ENCODE data around the gene AGTPBP1.

The AGTPBP1 gene

GRCh38 chr9:85740787-85741094 is 1.0 kb downstream of the AGTPBP1 start:
- Histone ChIP-seq H3K4me1 (ENCODE audit: insufficient read depth, low read length) (peaks cover 36% of the 10 kb centered on the region), H3K4me3 (ENCODE audit: low read depth in 1 of 2, low read length in 2 of 2) (peak overlapping the region; percentile 38 to 94; a peak in 3 of 4 replicates), H4K20me1 (ENCODE audit: insufficient read depth, low read length) (peaks cover 8% of the 10 kb centered on the region; the same call in 1 of the 2 replicates), H3K9ac (ENCODE audit: low read depth, low read length) (peak overlapping the region; percentile 62), H2AFZ (ENCODE audit: low read depth, low read length) (peak overlapping the region; percentile 73), H3K4me2 (ENCODE audit: insufficient read depth, low read length) (peak overlapping the region; percentile 60), H3K9me3 (ENCODE audit: insufficient read depth, low read length, severe bottlenecking) (no peaks in the 10 kb centered on the region), H3K79me2 (ENCODE audit: insufficient read depth, low read length) (peaks cover 52% of the 10 kb centered on the region), H3K27ac (ENCODE audit: low read length) (peak overlapping the region; percentile 26), H3K27me3 (ENCODE audit: insufficient read depth, low read length, poor library complexity) (peaks cover under 1% of the 10 kb centered on the region), H3K36me3 (ENCODE audit: insufficient read depth, low read length) (no peaks in the 10 kb centered on the region; the same call in 1 of the 2 replicates)
- ATAC-seq (ENCODE audit: insufficient read depth, low read depth): no peak; the same call in 2 of the 3 replicates
- DNase-seq: no peak
- TF ChIP-seq EZH2 (IDR thresholded peaks at IDR 0.05; ENCODE audit: borderline replicate concordance, low read depth, low read length, severe bottlenecking): no peak
- no peak for TF ChIP-seq CTCF (IDR thresholded peaks at IDR 0.05; ENCODE audit: borderline replicate concordance, extremely low read depth, low read length, poor library complexity, severe bottlenecking)

GRCh38 chr9:85738509-85738908 is 3.2 kb downstream of the AGTPBP1 start:
- no peaks in the 10 kb centered on the region for H3K9me3 ChIP-seq (ENCODE audit: insufficient read depth, low read length, severe bottlenecking)
- no peak overlapping the region for H2AFZ ChIP-seq (ENCODE audit: low read depth, low read length)
- H3K9ac ChIP-seq (ENCODE audit: low read depth, low read length): no peak overlapping the region
- no peaks in the 10 kb centered on the region for H3K27me3 ChIP-seq (ENCODE audit: insufficient read depth, low read length, poor library complexity)
- no peak overlapping the region for H3K27ac ChIP-seq (ENCODE audit: low read length)
- peaks cover 35% of the 10 kb centered on the region for H3K4me1 ChIP-seq (ENCODE audit: insufficient read depth, low read length)
- DNase-seq (no peak), ATAC-seq (ENCODE audit: insufficient read depth, low read depth) (no peak)
- no peak overlapping the region; the same call in 1 of the 2 replicates for H3K4me2 ChIP-seq (ENCODE audit: insufficient read depth, low read length)
- no peak overlapping the region for H3K4me3 ChIP-seq (ENCODE audit: low read depth in 1 of 2, low read length in 2 of 2)
- H4K20me1 ChIP-seq (ENCODE audit: insufficient read depth, low read length): peaks cover 8% of the 10 kb centered on the region; the same call in 1 of the 2 replicates
- H3K79me2 ChIP-seq (ENCODE audit: insufficient read depth, low read length): peaks cover 70% of the 10 kb centered on the region
- TF ChIP-seq EZH2 (IDR thresholded peaks at IDR 0.05; ENCODE audit: borderline replicate concordance, low read depth, low read length, severe bottlenecking) (no peak), CTCF (IDR thresholded peaks at IDR 0.05; ENCODE audit: borderline replicate concordance, extremely low read depth, low read length, poor library complexity, severe bottlenecking) (no peak)
- H3K36me3 ChIP-seq (ENCODE audit: insufficient read depth, low read length): no peaks in the 10 kb centered on the region; the same call in 1 of the 2 replicates

GRCh38 chr9:85737671-85738070 is 4.1 kb downstream of the AGTPBP1 start:
- Histone ChIP-seq H4K20me1 (ENCODE audit: insufficient read depth, low read length) (peaks cover 8% of the 10 kb centered on the region; the same call in 1 of the 2 replicates), H3K4me1 (ENCODE audit: insufficient read depth, low read length) (peaks cover 26% of the 10 kb centered on the region), H2AFZ (ENCODE audit: low read depth, low read length) (no peak overlapping the region), H3K27ac (ENCODE audit: low read length) (no peak overlapping the region), H3K4me3 (ENCODE audit: low read depth in 1 of 2, low read length in 2 of 2) (no peak overlapping the region), H3K9ac (ENCODE audit: low read depth, low read length) (no peak overlapping the region), H3K9me3 (ENCODE audit: insufficient read depth, low read length, severe bottlenecking) (no peaks in the 10 kb centered on the region), H3K36me3 (ENCODE audit: insufficient read depth, low read length) (no peaks in the 10 kb centered on the region; the same call in 1 of the 2 replicates), H3K4me2 (ENCODE audit: insufficient read depth, low read length) (no peak overlapping the region), H3K27me3 (ENCODE audit: insufficient read depth, low read length, poor library complexity) (no peaks in the 10 kb centered on the region), H3K79me2 (ENCODE audit: insufficient read depth, low read length) (peaks cover 78% of the 10 kb centered on the region)
- TF ChIP-seq EZH2 (IDR thresholded peaks at IDR 0.05; ENCODE audit: borderline replicate concordance, low read depth, low read length, severe bottlenecking) (no peak), CTCF (IDR thresholded peaks at IDR 0.05; ENCODE audit: borderline replicate concordance, extremely low read depth, low read length, poor library complexity, severe bottlenecking) (no peak)
- no peak for DNase-seq
- no peak for ATAC-seq (ENCODE audit: insufficient read depth, low read depth)

Measured in DND-41 (cell line).